Neural cell (in vitro differentiated cells): ENCODE measurements around the gene GDF11. TPM values are rescaled to one million over a fixed set of nuclear protein-coding genes. Genes with fewer than 3 reads are reported as not detected.

Experiments used
- H2AFZ ChIP-seq: fragments of 200-600, 300-800 bp; sonication (generic), shearing (Covaris generic); 2 replicates; pipeline ENCODE4 v1.6.0; 2014; ENCODE audit warnings: low read depth, mild to moderate bottlenecking, antibody characterized with exemption, low read length, moderate library complexity
- H3F3A ChIP-seq: fragments of 200-600 bp; shearing (Covaris generic); 2 replicates; pipeline ENCODE4 v1.6.1; 2016; ENCODE audit warnings: mild to moderate bottlenecking, moderate library complexity, mixed read lengths, antibody characterized with exemption, low read length; ENCODE audit not compliant: insufficient read depth, poor library complexity, severe bottlenecking
- H3K27ac ChIP-seq: fragments of 200-600, 300-800 bp; sonication (generic), shearing (Covaris generic); 2 replicates; pipeline ENCODE4 v1.5.1; 2014; ENCODE audit warnings: mild to moderate bottlenecking, low read length, moderate library complexity
- H3K27me3 ChIP-seq: fragments of 300-800, 200-600 bp; sonication (generic), shearing (Covaris generic); 2 replicates; pipeline ENCODE4 v1.6.0; 2014; ENCODE audit warnings: mild to moderate bottlenecking, low read depth, low read length, moderate library complexity; ENCODE audit not compliant: insufficient read depth
- H3K36me3 ChIP-seq: fragments of 300-800, 200-600 bp; sonication (generic), shearing (Covaris generic); 2 replicates; pipeline ENCODE4 v1.5.1; 2014; ENCODE audit warnings: mild to moderate bottlenecking, antibody characterized with exemption, low read length, moderate library complexity; ENCODE audit not compliant: insufficient read depth
- H3K4me2 ChIP-seq: fragments of 300-800, 200-600 bp; sonication (generic), shearing (Covaris generic); 2 replicates; pipeline ENCODE4 v1.6.0; 2014; ENCODE audit warnings: mild to moderate bottlenecking, low read length
- H3K4me3 ChIP-seq: fragments of 300-800, 200-600 bp; sonication (generic), shearing (Covaris generic); 2 replicates; pipeline ENCODE4 v1.5.1; 2014; ENCODE audit warnings: mild to moderate bottlenecking, low read length, moderate library complexity
- H3K79me2 ChIP-seq: fragments of 200-600 bp; shearing (Covaris generic); replicated peaks from 2 replicates; pipeline ENCODE4 v1.6.0; 2014; ENCODE audit warnings: mild to moderate bottlenecking, low read length, moderate library complexity; ENCODE audit not compliant: insufficient read depth
- H3K9ac ChIP-seq: fragments of 300-800, 200-600 bp; sonication (generic), shearing (Covaris generic); 2 replicates; pipeline ENCODE4 v1.6.1; 2016; ENCODE audit warnings: mild to moderate bottlenecking, low read length, mixed read lengths
- H3K9me2 ChIP-seq: fragments of 200-600 bp; shearing (Covaris generic); 2 replicates; pipeline ENCODE4 v1.6.1; 2016; ENCODE audit warnings: mild to moderate bottlenecking, low read length, mixed read lengths; ENCODE audit not compliant: insufficient read depth
- H3K9me3 ChIP-seq: fragments of 200-600, 300-800 bp; sonication (generic), shearing (Covaris generic); 2 replicates; pipeline ENCODE4 v1.6.1; 2016; ENCODE audit warnings: mild to moderate bottlenecking, mixed run types, low read length, moderate library complexity, mixed read lengths
- H4K20me1 ChIP-seq: fragments of 200-600 bp; shearing (Covaris generic); 2 replicates; pipeline ENCODE4 v1.6.1; 2016; ENCODE audit warnings: mild to moderate bottlenecking, mixed run types; ENCODE audit not compliant: insufficient read depth
- EP300 ChIP-seq: fragments of 450-650 bp; conservative IDR thresholded peaks from 2 replicates; pipeline ENCODE4 v1.6.1; 2014; ENCODE audit warnings: antibody characterized with exemption, mild to moderate bottlenecking, moderate library complexity; ENCODE audit not compliant: poor library complexity, severe bottlenecking
- EZH2 ChIP-seq: fragments of 200-600, 300-800 bp; shearing (Covaris generic), sonication (generic); IDR thresholded peaks from 2 replicates; pipeline ENCODE4 v1.6.1; 2014; ENCODE audit warnings: antibody characterized with exemption, low read length, borderline replicate concordance, mild to moderate bottlenecking; ENCODE audit not compliant: insufficient read depth, poor library complexity, severe bottlenecking
- MXI1 ChIP-seq: fragments of 450-650 bp; conservative IDR thresholded peaks from 2 replicates; pipeline ENCODE4 v1.6.1; 2014; ENCODE audit warnings: antibody characterized with exemption, mild to moderate bottlenecking; ENCODE audit not compliant: poor library complexity, severe bottlenecking
- POLR2AphosphoS5 ChIP-seq: IDR thresholded peaks from 2 replicates; pipeline ENCODE4 v1.6.1; 2012
- RAD21 ChIP-seq: fragments of 450-650 bp; conservative IDR thresholded peaks from 2 replicates; pipeline ENCODE4 v1.6.1; 2014; ENCODE audit warnings: antibody characterized with exemption, mild to moderate bottlenecking, moderate library complexity
- REST ChIP-seq: IDR thresholded peaks from 2 replicates; pipeline ENCODE4 v1.6.1; 2012; ENCODE audit warnings: borderline replicate concordance
- SMC3 ChIP-seq: fragments of 450-650 bp; conservative IDR thresholded peaks from 2 replicates; pipeline ENCODE4 v1.6.1; 2014; ENCODE audit warnings: antibody characterized with exemption, mild to moderate bottlenecking, moderate library complexity; ENCODE audit not compliant: poor library complexity
- TAF1 ChIP-seq: IDR thresholded peaks from 2 replicates; pipeline ENCODE4 v1.6.1; 2012; ENCODE audit warnings: low read depth
- polyA plus RNA-seq: library from polyadenylated mRNA; depleted of rRNA; stranded (reverse); fragments of >200 nt; gene quantifications from 2 replicates; pipeline ENCODE4 v1.2.3, GENCODE V29; 2014
- TF ChIP-seq, protein P1 (sequence below): fragments of 450-650 bp; IDR thresholded peaks from 2 replicates; pipeline ENCODE4 v1.5.1; 2014; ENCODE audit warnings: antibody characterized with exemption, mild to moderate bottlenecking, moderate library complexity; ENCODE audit not compliant: poor library complexity, severe bottlenecking

Gene GDF11
- polyA plus RNA-seq, 1 donor from 2014 or later, result 16.0 TPM

DNA sequence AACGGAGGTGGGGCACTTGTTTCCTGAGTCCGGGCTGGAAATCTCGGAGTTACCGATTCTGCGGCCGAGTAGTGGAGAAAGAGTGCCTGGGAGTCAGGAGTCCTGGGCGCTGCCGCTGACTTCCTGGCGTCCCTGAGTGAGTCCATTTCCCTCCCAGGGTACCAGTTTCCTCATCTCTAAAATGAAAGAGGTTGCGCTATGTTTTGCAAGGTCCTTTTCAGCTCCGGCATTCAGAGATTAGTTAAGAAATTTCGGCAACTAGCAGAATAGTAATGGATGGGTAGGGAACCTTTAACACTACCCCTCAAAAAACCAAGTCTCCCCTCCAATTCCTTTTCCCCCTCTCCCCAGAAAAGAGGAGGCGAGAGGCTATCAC lies 26.4 kb upstream of the GDF11 start:
- Histone ChIP-seq H3F3A (no peaks in the 10 kb centered on the region), H3K27ac (no peak overlapping the region), H3K9me3 (no peaks in the 10 kb centered on the region)

GRCh38 chr12:55717011-55718007 lies 25.6 kb upstream of the GDF11 start:
- Histone ChIP-seq H3K4me3 (peak overlapping the region; percentile 80), H3K36me3 (no peaks in the 10 kb centered on the region), H4K20me1 (no peaks in the 10 kb centered on the region), H3K27ac (no peak overlapping the region), H3K9me2 (no peaks in the 10 kb centered on the region), H3K27me3 (no peaks in the 10 kb centered on the region), H3K9me3 (no peaks in the 10 kb centered on the region), H2AFZ (no peak overlapping the region), H3F3A (no peaks in the 10 kb centered on the region), H3K79me2 (peaks cover 7% of the 10 kb centered on the region), H3K4me2 (peak overlapping the region; percentile 65), H3K9ac (peak overlapping the region; percentile 83)
- TF ChIP-seq MXI1 (no peak), EZH2 (no peak), TAF1 (no peak), SMC3 (no peak), REST (no peak), EP300 (no peak)

More for the DNA sequence above, 26.4 kb upstream of the GDF11 start:
- H3K36me3 ChIP-seq, result no peaks in the 10 kb centered on the region
- no peaks in the 10 kb centered on the region for H4K20me1 ChIP-seq
- H3K79me2 ChIP-seq, result peaks cover 7% of the 10 kb centered on the region
- peak overlapping the region; percentile 80 for H3K4me3 ChIP-seq
- TF ChIP-seq EP300 (no peak), REST (no peak), MXI1 (no peak), EZH2 (no peak), SMC3 (no peak), TAF1 (no peak), POLR2AphosphoS5 (no peak), RAD21 (no peak)
- TF ChIP-seq, protein P1, sequence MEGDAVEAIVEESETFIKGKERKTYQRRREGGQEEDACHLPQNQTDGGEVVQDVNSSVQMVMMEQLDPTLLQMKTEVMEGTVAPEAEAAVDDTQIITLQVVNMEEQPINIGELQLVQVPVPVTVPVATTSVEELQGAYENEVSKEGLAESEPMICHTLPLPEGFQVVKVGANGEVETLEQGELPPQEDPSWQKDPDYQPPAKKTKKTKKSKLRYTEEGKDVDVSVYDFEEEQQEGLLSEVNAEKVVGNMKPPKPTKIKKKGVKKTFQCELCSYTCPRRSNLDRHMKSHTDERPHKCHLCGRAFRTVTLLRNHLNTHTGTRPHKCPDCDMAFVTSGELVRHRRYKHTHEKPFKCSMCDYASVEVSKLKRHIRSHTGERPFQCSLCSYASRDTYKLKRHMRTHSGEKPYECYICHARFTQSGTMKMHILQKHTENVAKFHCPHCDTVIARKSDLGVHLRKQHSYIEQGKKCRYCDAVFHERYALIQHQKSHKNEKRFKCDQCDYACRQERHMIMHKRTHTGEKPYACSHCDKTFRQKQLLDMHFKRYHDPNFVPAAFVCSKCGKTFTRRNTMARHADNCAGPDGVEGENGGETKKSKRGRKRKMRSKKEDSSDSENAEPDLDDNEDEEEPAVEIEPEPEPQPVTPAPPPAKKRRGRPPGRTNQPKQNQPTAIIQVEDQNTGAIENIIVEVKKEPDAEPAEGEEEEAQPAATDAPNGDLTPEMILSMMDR, result no peak
- H3K9ac ChIP-seq, result peak overlapping the region; percentile 83
- no peaks in the 10 kb centered on the region for H3K9me2 ChIP-seq
- H2AFZ ChIP-seq, result peak overlapping the region; percentile 96
- peak overlapping the region; percentile 65 for H3K4me2 ChIP-seq
- no peaks in the 10 kb centered on the region for H3K27me3 ChIP-seq
